HCT116 (cell line): Measurements from ENCODE around the gene IGF2. TPM values are rescaled to one million over a fixed set of nuclear protein-coding genes. Genes with fewer than 3 reads are reported as not detected.

Experiments used
- ATAC-seq: fragments of 200-7000 bp; cut with Tn5 transposase; 2 replicates; pipeline ENCODE4 v1.9.1; 2020; ENCODE audit warnings: mild to moderate bottlenecking, moderate library complexity
- BruUV-seq: library from RNA; stranded (reverse); fragments of 400-500 nt; replicated peaks from 2 replicates; lab custom pipeline; 2021; lab: Mats Ljungman, UMichigan
- CTCF ChIA-PET: fragments of 300-600 bp; sonication (Branson Sonifier 250); formaldehyde crosslinking; loops from one replicate; lab custom pipeline; 2021; ENCODE audit warnings: antibody characterized with exemption; lab: Charles Lee
- POLR2A ChIA-PET: fragments of 300-600, 350-600 bp; sonication (Branson Sonifier 250); formaldehyde crosslinking; loops from one replicate; lab custom pipeline; 2021; ENCODE audit warnings: antibody characterized with exemption; lab: Charles Lee
- RAD21 ChIA-PET, 2 experiments: fragments of 300-600 bp; sonication (Branson Sonifier 250); formaldehyde crosslinking; loops; one replicate each; lab custom pipeline; 2023; ENCODE audit warnings: low total read pairs in 2 of 2; ENCODE audit not compliant: uncharacterized antibody in 2 of 2, unreplicated experiment in 2 of 2, low non-redundant PET in 1 of 2; lab: Charles Lee
- DNase-seq: peaks from one replicate; pipeline ENCODE4 v3.0.0-alpha.2; 2010; ENCODE audit warnings: low read depth, low spot score
- H2AFZ ChIP-seq: fragments of 200-600 bp; shearing (Covaris generic), sonication (generic); 2 replicates; pipeline ENCODE4 v1.6.1; 2017; ENCODE audit warnings: low read depth, mixed run types, mixed read lengths, antibody characterized with exemption, low read length; ENCODE audit not compliant: poor library complexity, severe bottlenecking
- H3K27ac ChIP-seq: 2 replicates; pipeline ENCODE4 v1.5.1; 2012; ENCODE audit warnings: low read depth, low read length
- H3K27me3 ChIP-seq: fragments of 200-600 bp; sonication (generic); 2 replicates; pipeline ENCODE4 v1.6.1; 2016; ENCODE audit warnings: mixed run types, low read length, mixed read lengths; ENCODE audit not compliant: insufficient read depth
- H3K36me3 ChIP-seq, 2 experiments: fragments of 200-500 bp in 1 of 2; fragments of 200-600 bp in 1 of 2; sonication (Bioruptor generic) in 1 of 2; sonication (generic) in 1 of 2; 2 replicates each; pipeline versions ENCODE4 v1.5.1 to v1.6.1; 2014 to 2016; ENCODE audit warnings: low read length in 2 of 2, inconsistent platforms in 1 of 2, mixed read lengths in 1 of 2, mixed run types in 1 of 2; ENCODE audit not compliant: insufficient read depth in 2 of 2, control insufficient read depth in 1 of 2
- H3K4me1 ChIP-seq, 2 experiments: fragments of 200-600 bp in 1 of 2; sonication (generic) in 1 of 2; 2 replicates each; pipeline versions ENCODE4 v1.5.1 to v1.6.1; 2012 to 2017; ENCODE audit warnings: low read length in 2 of 2, inconsistent platforms in 1 of 2, mild to moderate bottlenecking in 1 of 2, mixed read lengths in 1 of 2, mixed run types in 1 of 2, moderate library complexity in 1 of 2; ENCODE audit not compliant: insufficient read depth in 2 of 2, control insufficient read depth in 1 of 2
- H3K4me2 ChIP-seq: fragments of 200-600 bp; sonication (generic); 2 replicates; pipeline ENCODE4 v1.6.1; 2017; ENCODE audit warnings: mixed run types, low read length, mixed read lengths
- H3K4me3 ChIP-seq, 2 experiments: fragments of 200-600 bp in 1 of 2; sonication (generic) in 1 of 2; replicated peaks in 1 of 2; 2 replicates each; pipeline ENCODE4 v1.5.1; 2011 to 2016; ENCODE audit warnings: low read length in 2 of 2, control low read depth in 1 of 2, low read depth in 1 of 2, mild to moderate bottlenecking in 1 of 2, mixed read lengths in 1 of 2, mixed run types in 1 of 2
- H3K79me2 ChIP-seq: fragments of 200-600 bp; sonication (generic); 2 replicates; pipeline ENCODE4 v1.6.1; 2017; ENCODE audit warnings: mild to moderate bottlenecking, mixed run types, low read length, moderate library complexity, mixed read lengths; ENCODE audit not compliant: insufficient read depth
- H3K9ac ChIP-seq: fragments of 200-600 bp; sonication (generic); 2 replicates; pipeline ENCODE4 v1.6.1; 2016; ENCODE audit warnings: low read length, mixed read lengths
- H3K9me2 ChIP-seq: fragments of 200-600 bp; sonication (generic), shearing (Covaris generic); 2 replicates; pipeline ENCODE4 v1.6.1; 2017; ENCODE audit warnings: mixed run types, mild to moderate bottlenecking, moderate library complexity; ENCODE audit not compliant: insufficient read depth
- H3K9me3 ChIP-seq, 2 experiments: fragments of 200-500 bp in 1 of 2; fragments of 200-600 bp in 1 of 2; sonication (Bioruptor generic) in 1 of 2; sonication (generic) in 1 of 2; 2 replicates each; pipeline ENCODE4 v1.6.1; 2014 to 2017; ENCODE audit warnings: low read length in 2 of 2, mixed read lengths in 2 of 2, inconsistent platforms in 1 of 2, low read depth in 1 of 2, mild to moderate bottlenecking in 1 of 2, mixed run types in 1 of 2, moderate library complexity in 1 of 2; ENCODE audit not compliant: control insufficient read depth in 1 of 2, insufficient read depth in 1 of 2
- H4K20me1 ChIP-seq: fragments of 200-600 bp; sonication (generic), shearing (Covaris generic); 2 replicates; pipeline ENCODE4 v1.6.1; 2017; ENCODE audit warnings: mixed run types, mild to moderate bottlenecking, moderate library complexity; ENCODE audit not compliant: insufficient read depth
- EZH2phosphoT487 ChIP-seq: fragments of 200-600 bp; IDR thresholded peaks from 2 replicates; pipeline ENCODE4 v1.6.1; 2018; ENCODE audit warnings: antibody characterized with exemption, borderline replicate concordance
- FOSL1 ChIP-seq: IDR thresholded peaks from 2 replicates; pipeline ENCODE4 v1.6.1; 2012; ENCODE audit warnings: low read depth
- POLR2AphosphoS5 ChIP-seq: IDR thresholded peaks from 2 replicates; pipeline ENCODE4 v1.6.1; 2011; ENCODE audit warnings: mild to moderate bottlenecking, low read depth, low read length, moderate library complexity
- intact Hi-C: fragments of 100-400 bp; cut with micrococcal nuclease; formaldehyde crosslinking; loops from 2 replicates; pipeline ENCODE4 v1.10.0; 2022
- total RNA-seq: library from RNA; stranded (reverse); gene quantifications from one replicate; pipeline ENCODE4 v1.2.1, GENCODE V29; 2021; ENCODE audit not compliant: unreplicated experiment

Gene IGF2
- total RNA-seq, 1 experiment from 2014 or later: 17.9 TPM

GRCh38 chr11:2182075-2182474 is 42.9 kb upstream of the IGF2 start:
- no peak overlapping the region for H3K4me3 ChIP-seq
- RAD21 ChIA-PET: no interaction called here

GRCh38 chr11:2180789-2181370 is 41.7 kb upstream of the IGF2 start:
- TF ChIP-seq POLR2AphosphoS5 (peak; percentile 45; the same call in 1 of the 2 replicates), EZH2phosphoT487 (no peak)
- peak overlapping the region; percentile 90 for H3K4me2 ChIP-seq
- POLR2A ChIA-PET: no interaction called here
- H4K20me1 ChIP-seq: no peaks in the 10 kb centered on the region
- no peak for DNase-seq
- H3K9me2 ChIP-seq: no peaks in the 10 kb centered on the region
- intact Hi-C loops: loop anchor here (5.0 kb wide), 1 partner anchor 221 kb away; the partner anchor contains the start of gene TSSC4
- H3K9me3 ChIP-seq: no peaks in the 10 kb centered on the region
- H3K4me3 ChIP-seq: peak overlapping the region; percentile 17 to 45
- no peaks in the 10 kb centered on the region for H3K79me2 ChIP-seq
- no TSS peak for BruUV-seq
- RAD21 ChIA-PET: no interaction called here
- no peaks in the 10 kb centered on the region for H3K36me3 ChIP-seq
- CTCF ChIA-PET: no interaction called here
- ATAC-seq: peak; percentile 35
- peak overlapping the region; percentile 65 for H3K9ac ChIP-seq
- peaks cover 30 to 55% of the 10 kb centered on the region in 2 experiments for H3K4me1 ChIP-seq
- H2AFZ ChIP-seq: peak overlapping the region; percentile 73
- peak overlapping the region; percentile 12; the same call in 1 of the 2 replicates for H3K27ac ChIP-seq
- H3K27me3 ChIP-seq: no peaks in the 10 kb centered on the region

More at GRCh38 chr11:2182075-2182474, 42.9 kb upstream of the IGF2 start:
- DNase-seq (no peak), ATAC-seq (no peak)
- no peak overlapping the region for H2AFZ ChIP-seq
- H3K9me2 ChIP-seq: no peaks in the 10 kb centered on the region
- H3K27me3 ChIP-seq: no peaks in the 10 kb centered on the region
- POLR2A ChIA-PET: no interaction called here
- no peaks in the 10 kb centered on the region for H3K9me3 ChIP-seq
- no peaks in the 10 kb centered on the region for H3K36me3 ChIP-seq
- H3K27ac ChIP-seq: no peak overlapping the region
- CTCF ChIA-PET: no interaction called here
- no TSS peak for BruUV-seq
- H3K79me2 ChIP-seq: no peaks in the 10 kb centered on the region
- no peaks in the 10 kb centered on the region for H4K20me1 ChIP-seq
- H3K9ac ChIP-seq: no peak overlapping the region
- peaks cover 30 to 57% of the 10 kb centered on the region in 2 experiments for H3K4me1 ChIP-seq
- no peak for TF ChIP-seq FOSL1
- TF ChIP-seq, all 23 proteins: peak for 0
- H3K4me2 ChIP-seq: peak overlapping the region; percentile 90; the same call in 1 of the 2 replicates
- intact Hi-C loops: loop anchor here (5.0 kb wide), 1 partner anchor 220 kb away; the partner anchor contains the start of gene TSSC4
